IMR-90 (cell line): ENCODE data around the gene NLE1. TPM values are rescaled to one million over a fixed set of nuclear protein-coding genes. Genes with fewer than 3 reads are reported as not detected.

Experiments
- ATAC-seq: fragments of 200-7000 bp; cut with Tn5 transposase; 2 replicates; pipeline ENCODE4 v1.9.1; 2020; ENCODE audit warnings: low read depth, mild to moderate bottlenecking, moderate library complexity
- BruUV-seq: library from RNA; stranded (reverse); fragments of 400-500 nt; replicated peaks from 2 replicates; lab custom pipeline; 2021; lab: Mats Ljungman, UMichigan
- CTCF ChIA-PET: fragments of 300-600 bp; formaldehyde crosslinking; extraction: SDS; loops from one replicate; lab custom pipeline; 2021; ENCODE audit warnings: antibody characterized with exemption; lab: Yijun Ruan, JAX
- POLR2A ChIA-PET: fragments of 300-600 bp; sonication (Branson Sonifier 250); formaldehyde crosslinking; loops from one replicate; lab custom pipeline; 2022; ENCODE audit warnings: antibody characterized with exemption; ENCODE audit not compliant: unreplicated experiment; lab: Charles Lee
- DNase-seq: peaks from one replicate; pipeline ENCODE4 v3.0.0; 2013
- H2AFZ ChIP-seq: replicated peaks from 2 replicates; pipeline ENCODE3; 2013; ENCODE audit warnings: low read length, mild to moderate bottlenecking; ENCODE audit not compliant: poor library complexity
- H2AK5ac ChIP-seq: 2 replicates; pipeline ENCODE4 v1.6.1; 2013; ENCODE audit warnings: low read depth, low read length, inconsistent platforms
- H2AK9ac ChIP-seq: replicated peaks from 2 replicates; pipeline ENCODE3; 2013; ENCODE audit warnings: mild to moderate bottlenecking, low read depth, low read length, moderate library complexity; ENCODE audit not compliant: poor library complexity
- H2BK120ac ChIP-seq: 2 replicates; pipeline ENCODE4 v1.6.1; 2013; ENCODE audit warnings: low read depth, low read length, inconsistent platforms
- H2BK15ac ChIP-seq: 3 replicates; pipeline ENCODE4 v1.6.1; 2013; ENCODE audit warnings: low read depth, low read length, inconsistent platforms
- H2BK20ac ChIP-seq: 2 replicates; pipeline ENCODE4 v1.6.1; 2013; ENCODE audit warnings: low read depth, mild to moderate bottlenecking, inconsistent platforms, low read length, moderate library complexity
- H2BK5ac ChIP-seq: 2 replicates; pipeline ENCODE4 v1.6.1; 2013; ENCODE audit warnings: mild to moderate bottlenecking, low read depth, low read length, inconsistent platforms; ENCODE audit not compliant: poor library complexity, severe bottlenecking
- H3K14ac ChIP-seq: replicated peaks from 2 replicates; pipeline ENCODE4 v1.6.1; 2013; ENCODE audit warnings: low read depth, low read length, inconsistent platforms
- H3K18ac ChIP-seq: 2 replicates; pipeline ENCODE4 v1.6.1; 2013; ENCODE audit warnings: low read depth, low read length, control low read depth
- H3K23ac ChIP-seq: 2 replicates; pipeline ENCODE4 v1.6.1; 2013; ENCODE audit warnings: low read depth, low read length, inconsistent platforms
- H3K27ac ChIP-seq: 2 replicates; pipeline ENCODE4 v1.5.1; 2013; ENCODE audit warnings: mild to moderate bottlenecking, control low read depth, low read length; ENCODE audit not compliant: insufficient read depth
- H3K27me3 ChIP-seq: 2 replicates; pipeline ENCODE4 v1.6.1; 2013; ENCODE audit warnings: low read length; ENCODE audit not compliant: control insufficient read depth, insufficient read depth
- H3K36me3 ChIP-seq: 2 replicates; pipeline ENCODE4 v1.6.1; 2013; ENCODE audit warnings: low read length, mixed read lengths; ENCODE audit not compliant: control insufficient read depth, insufficient read depth
- H3K4ac ChIP-seq: 2 replicates; pipeline ENCODE4 v1.6.1; 2013; ENCODE audit warnings: low read depth, low read length, inconsistent platforms
- H3K4me1 ChIP-seq: 2 replicates; pipeline ENCODE4 v1.6.1; 2013; ENCODE audit warnings: low read length, mixed read lengths; ENCODE audit not compliant: control insufficient read depth, insufficient read depth
- H3K4me2 ChIP-seq: 2 replicates; pipeline ENCODE4 v1.6.1; 2013; ENCODE audit warnings: low read depth, mild to moderate bottlenecking, control low read depth, low read length, moderate library complexity
- H3K4me3 ChIP-seq: 2 replicates; pipeline ENCODE4 v1.5.1; 2013; ENCODE audit warnings: low read depth, mild to moderate bottlenecking, control low read depth, low read length, moderate library complexity; ENCODE audit not compliant: insufficient read depth
- H3K56ac ChIP-seq: 2 replicates; pipeline ENCODE4 v1.6.1; 2013; ENCODE audit warnings: low read length, inconsistent platforms; ENCODE audit not compliant: insufficient read depth; ENCODE audit errors: extremely low read depth
- H3K79me1 ChIP-seq, 2 experiments: 2 replicates each; pipeline ENCODE4 v1.6.1; 2013; ENCODE audit warnings: low read length in 2 of 2, inconsistent platforms in 1 of 2, low read depth in 1 of 2
- H3K9ac ChIP-seq: 2 replicates; pipeline ENCODE4 v1.6.1; 2013; ENCODE audit warnings: low read depth, low read length, control low read depth
- H3K9me1 ChIP-seq: 2 replicates; pipeline ENCODE4 v1.6.1; 2013; ENCODE audit warnings: low read length, inconsistent platforms; ENCODE audit not compliant: insufficient read depth
- H3K9me3 ChIP-seq: 2 replicates; pipeline ENCODE4 v1.6.1; 2013; ENCODE audit warnings: low read length; ENCODE audit not compliant: control insufficient read depth, insufficient read depth
- H4K20me1 ChIP-seq: 2 replicates; pipeline ENCODE4 v1.6.1; 2013; ENCODE audit warnings: low read length, inconsistent platforms; ENCODE audit not compliant: insufficient read depth
- H4K5ac ChIP-seq: 2 replicates; pipeline ENCODE4 v1.6.1; 2013; ENCODE audit warnings: mild to moderate bottlenecking, low read depth, low read length, control low read depth
- H4K8ac ChIP-seq, 2 experiments: 2 replicates each; pipeline ENCODE4 v1.6.1; 2013; ENCODE audit warnings: low read depth in 2 of 2, low read length in 2 of 2, control low read depth in 1 of 2, inconsistent platforms in 1 of 2
- H4K91ac ChIP-seq: 2 replicates; pipeline ENCODE4 v1.6.1; 2013; ENCODE audit warnings: low read depth, low read length, inconsistent platforms; ENCODE audit not compliant: insufficient read depth
- FOS ChIP-seq: fragments of 150-350 bp; IDR thresholded peaks from 2 replicates; pipeline ENCODE4 v1.6.1; 2016; ENCODE audit warnings: low read depth, low read length
- POLR2A ChIP-seq: IDR thresholded peaks from 2 replicates; pipeline ENCODE4 v1.6.1; 2012; ENCODE audit warnings: mild to moderate bottlenecking, low read depth, low read length
- RFX5 ChIP-seq: IDR thresholded peaks from 2 replicates; pipeline ENCODE4 v1.8.0; 2012; ENCODE audit warnings: low read depth, mild to moderate bottlenecking, low read length, moderate library complexity
- WGBS, 2 experiments: methylation state at CpG; one replicate each; pipeline versions ENCODE4 v1.1.5 to v1.1.7; 2013; ENCODE audit warnings: missing lambda C conversion rate in 2 of 2; ENCODE audit not compliant: insufficient read length in 1 of 2; ENCODE audit errors: extremely low coverage in 2 of 2; 5-methylcytosine and 5-hydroxymethylcytosine counted together
- dilution Hi-C: fragments of 300-500 bp; cut with HindIII; formaldehyde crosslinking; loops from one replicate; pipeline ENCODE4 v1.14.3; 2018; ENCODE audit warnings: low sequenced_read_pairs; ENCODE audit not compliant: unreplicated experiment
- in situ Hi-C: fragments of 300-500 bp; cut with MboI; formaldehyde crosslinking; loops from 3 replicates; pipeline ENCODE4 v1.14.3; 2019; ENCODE audit warnings: low sequenced_read_pairs, inconsistent platforms, mixed read lengths
- intact Hi-C: fragments of 100-400 bp; cut with micrococcal nuclease; formaldehyde crosslinking; loops from 2 replicates; pipeline ENCODE4 v1.10.0; 2022
- polyA plus RNA-seq, 3 experiments: library from polyadenylated mRNA; depleted of rRNA; stranded (reverse); fragments of >200 nt; gene quantifications; 2 replicates each; pipeline ENCODE4 v1.2.3, GENCODE V29; 2012; ENCODE audit warnings: low replicate concordance in 1 of 3
- total RNA-seq: library from RNA; depleted of rRNA; stranded (reverse); fragments of >200 nt; gene quantifications from 2 replicates; pipeline ENCODE4 v1.2.3, GENCODE V29; 2012
- TF ChIP-seq, protein P1 (sequence below): fragments of 150-350 bp; IDR thresholded peaks from 2 replicates; pipeline ENCODE4 v1.6.1; 2016; ENCODE audit warnings: low read depth, mild to moderate bottlenecking, low read length, moderate library complexity, borderline replicate concordance
- TF ChIP-seq, protein P2 (sequence below): conservative IDR thresholded peaks from 2 replicates; pipeline ENCODE4 v1.5.1; 2012; ENCODE audit warnings: mild to moderate bottlenecking, low read depth, low read length, improper control_type of control experiment

NLE1 gene
- total and polyA plus RNA-seq, 2 of the 4 experiments (the other 2 are of a cell fraction): 18.6 to 23.7 TPM

DNA sequence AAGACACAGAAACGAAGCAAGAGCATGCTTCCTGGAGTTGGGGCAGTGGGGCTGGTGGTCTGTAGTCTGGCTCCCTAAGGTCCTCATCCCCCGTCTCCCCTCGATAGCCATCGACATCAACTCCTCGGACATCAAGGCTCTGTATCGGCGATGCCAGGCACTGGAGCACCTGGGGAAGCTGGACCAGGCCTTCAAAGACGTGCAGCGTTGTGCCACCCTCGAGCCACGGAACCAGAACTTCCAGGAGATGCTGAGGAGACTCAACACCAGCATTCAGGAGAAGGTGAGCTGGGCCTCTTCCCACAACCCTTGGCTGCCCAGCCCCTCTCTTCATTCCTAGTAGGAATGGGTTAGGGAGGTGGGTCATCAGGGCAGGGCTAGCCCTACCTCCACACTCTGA, 7.8 kb upstream of the NLE1 start:
- H3K18ac ChIP-seq: no peak overlapping the region
- H3K9me1 ChIP-seq: no peaks in the 10 kb centered on the region
- H3K4me3 ChIP-seq: no peak overlapping the region
- TF ChIP-seq FOS (no peak), POLR2A (no peak), RFX5 (no peak)
- TF ChIP-seq, protein P1, sequence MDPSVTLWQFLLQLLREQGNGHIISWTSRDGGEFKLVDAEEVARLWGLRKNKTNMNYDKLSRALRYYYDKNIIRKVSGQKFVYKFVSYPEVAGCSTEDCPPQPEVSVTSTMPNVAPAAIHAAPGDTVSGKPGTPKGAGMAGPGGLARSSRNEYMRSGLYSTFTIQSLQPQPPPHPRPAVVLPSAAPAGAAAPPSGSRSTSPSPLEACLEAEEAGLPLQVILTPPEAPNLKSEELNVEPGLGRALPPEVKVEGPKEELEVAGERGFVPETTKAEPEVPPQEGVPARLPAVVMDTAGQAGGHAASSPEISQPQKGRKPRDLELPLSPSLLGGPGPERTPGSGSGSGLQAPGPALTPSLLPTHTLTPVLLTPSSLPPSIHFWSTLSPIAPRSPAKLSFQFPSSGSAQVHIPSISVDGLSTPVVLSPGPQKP: no peak
- TF ChIP-seq, protein P2, sequence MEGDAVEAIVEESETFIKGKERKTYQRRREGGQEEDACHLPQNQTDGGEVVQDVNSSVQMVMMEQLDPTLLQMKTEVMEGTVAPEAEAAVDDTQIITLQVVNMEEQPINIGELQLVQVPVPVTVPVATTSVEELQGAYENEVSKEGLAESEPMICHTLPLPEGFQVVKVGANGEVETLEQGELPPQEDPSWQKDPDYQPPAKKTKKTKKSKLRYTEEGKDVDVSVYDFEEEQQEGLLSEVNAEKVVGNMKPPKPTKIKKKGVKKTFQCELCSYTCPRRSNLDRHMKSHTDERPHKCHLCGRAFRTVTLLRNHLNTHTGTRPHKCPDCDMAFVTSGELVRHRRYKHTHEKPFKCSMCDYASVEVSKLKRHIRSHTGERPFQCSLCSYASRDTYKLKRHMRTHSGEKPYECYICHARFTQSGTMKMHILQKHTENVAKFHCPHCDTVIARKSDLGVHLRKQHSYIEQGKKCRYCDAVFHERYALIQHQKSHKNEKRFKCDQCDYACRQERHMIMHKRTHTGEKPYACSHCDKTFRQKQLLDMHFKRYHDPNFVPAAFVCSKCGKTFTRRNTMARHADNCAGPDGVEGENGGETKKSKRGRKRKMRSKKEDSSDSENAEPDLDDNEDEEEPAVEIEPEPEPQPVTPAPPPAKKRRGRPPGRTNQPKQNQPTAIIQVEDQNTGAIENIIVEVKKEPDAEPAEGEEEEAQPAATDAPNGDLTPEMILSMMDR: no peak
- H2BK20ac ChIP-seq: no peak overlapping the region
- POLR2A ChIA-PET: no interaction called here
- dilution Hi-C loops (no loop called here), intact Hi-C loops (no loop called here), in situ Hi-C loops (no loop called here)
- H3K79me1 ChIP-seq: no peaks in the 10 kb centered on the region
- H2BK5ac ChIP-seq: no peak overlapping the region
- no peak overlapping the region for H3K4me2 ChIP-seq
- H3K36me3 ChIP-seq: no peaks in the 10 kb centered on the region
- H2AK5ac ChIP-seq: no peak overlapping the region
- H3K4ac ChIP-seq: no peak overlapping the region
- no peak overlapping the region for H2BK15ac ChIP-seq
- no peak overlapping the region for H3K14ac ChIP-seq
- no peak overlapping the region for H2BK120ac ChIP-seq
- BruUV-seq: no TSS peak
- no peak overlapping the region for H2AK9ac ChIP-seq
- no CpG with 5 or more reads among the region's 11 CpGs for WGBS, 2 experiments
- H4K8ac ChIP-seq: no peak overlapping the region
- no peak overlapping the region for H3K9ac ChIP-seq
- no peaks in the 10 kb centered on the region for H4K20me1 ChIP-seq
- H3K9me3 ChIP-seq: no peaks in the 10 kb centered on the region
- no peak for DNase-seq
- H4K5ac ChIP-seq: no peak overlapping the region
- H3K23ac ChIP-seq: no peak overlapping the region
- no peak overlapping the region for H3K56ac ChIP-seq
- no peak overlapping the region for H4K91ac ChIP-seq
- H3K27ac ChIP-seq: no peak overlapping the region
- peaks cover 39% of the 10 kb centered on the region for H3K27me3 ChIP-seq
- CTCF ChIA-PET: no interaction called here
- ATAC-seq: no peak
- H2AFZ ChIP-seq: no peak overlapping the region
- H3K4me1 ChIP-seq: no peaks in the 10 kb centered on the region
